AG09319 (cell line): ENCODE measurements around the gene CATSPERZ.

Experiments
- DNase-seq: peaks from one replicate; pipeline ENCODE4 v3.0.0-alpha.2; 2010; ENCODE audit warnings: low read depth; ENCODE audit errors: extremely low read depth
- TF ChIP-seq, protein P1 (sequence below): IDR thresholded peaks from 2 replicates; pipeline ENCODE4 v1.5.1; 2011; ENCODE audit warnings: low read depth, mild to moderate bottlenecking, inconsistent platforms, low read length, moderate library complexity

Gene CATSPERZ

DNA sequence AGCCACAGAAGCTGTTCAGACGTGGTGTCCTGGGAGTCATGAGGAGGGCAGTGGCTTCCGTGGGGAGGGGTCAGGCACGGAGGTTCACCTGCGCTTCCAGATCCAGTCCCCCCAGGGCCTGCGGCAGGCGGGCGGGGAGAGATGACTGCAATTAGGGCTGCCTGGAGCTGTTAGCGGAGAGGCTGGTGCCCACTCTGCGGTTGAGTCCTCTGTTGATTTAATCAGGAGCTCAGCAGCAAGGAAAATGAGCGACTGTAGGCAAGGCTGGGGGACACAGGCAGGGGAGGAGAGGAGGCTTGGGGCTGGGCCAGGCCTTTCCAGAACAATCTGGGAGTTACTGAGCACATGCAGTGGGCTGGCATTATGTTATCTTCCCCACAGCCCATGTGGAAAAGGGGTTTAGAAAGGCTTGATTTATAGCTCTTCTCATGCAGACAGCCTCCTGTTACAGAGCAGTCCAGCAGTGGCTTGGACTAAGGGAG lies 35.7 kb upstream of the CATSPERZ start:
- no peak for DNase-seq
- TF ChIP-seq, protein P1, sequence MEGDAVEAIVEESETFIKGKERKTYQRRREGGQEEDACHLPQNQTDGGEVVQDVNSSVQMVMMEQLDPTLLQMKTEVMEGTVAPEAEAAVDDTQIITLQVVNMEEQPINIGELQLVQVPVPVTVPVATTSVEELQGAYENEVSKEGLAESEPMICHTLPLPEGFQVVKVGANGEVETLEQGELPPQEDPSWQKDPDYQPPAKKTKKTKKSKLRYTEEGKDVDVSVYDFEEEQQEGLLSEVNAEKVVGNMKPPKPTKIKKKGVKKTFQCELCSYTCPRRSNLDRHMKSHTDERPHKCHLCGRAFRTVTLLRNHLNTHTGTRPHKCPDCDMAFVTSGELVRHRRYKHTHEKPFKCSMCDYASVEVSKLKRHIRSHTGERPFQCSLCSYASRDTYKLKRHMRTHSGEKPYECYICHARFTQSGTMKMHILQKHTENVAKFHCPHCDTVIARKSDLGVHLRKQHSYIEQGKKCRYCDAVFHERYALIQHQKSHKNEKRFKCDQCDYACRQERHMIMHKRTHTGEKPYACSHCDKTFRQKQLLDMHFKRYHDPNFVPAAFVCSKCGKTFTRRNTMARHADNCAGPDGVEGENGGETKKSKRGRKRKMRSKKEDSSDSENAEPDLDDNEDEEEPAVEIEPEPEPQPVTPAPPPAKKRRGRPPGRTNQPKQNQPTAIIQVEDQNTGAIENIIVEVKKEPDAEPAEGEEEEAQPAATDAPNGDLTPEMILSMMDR: no peak

DNA sequence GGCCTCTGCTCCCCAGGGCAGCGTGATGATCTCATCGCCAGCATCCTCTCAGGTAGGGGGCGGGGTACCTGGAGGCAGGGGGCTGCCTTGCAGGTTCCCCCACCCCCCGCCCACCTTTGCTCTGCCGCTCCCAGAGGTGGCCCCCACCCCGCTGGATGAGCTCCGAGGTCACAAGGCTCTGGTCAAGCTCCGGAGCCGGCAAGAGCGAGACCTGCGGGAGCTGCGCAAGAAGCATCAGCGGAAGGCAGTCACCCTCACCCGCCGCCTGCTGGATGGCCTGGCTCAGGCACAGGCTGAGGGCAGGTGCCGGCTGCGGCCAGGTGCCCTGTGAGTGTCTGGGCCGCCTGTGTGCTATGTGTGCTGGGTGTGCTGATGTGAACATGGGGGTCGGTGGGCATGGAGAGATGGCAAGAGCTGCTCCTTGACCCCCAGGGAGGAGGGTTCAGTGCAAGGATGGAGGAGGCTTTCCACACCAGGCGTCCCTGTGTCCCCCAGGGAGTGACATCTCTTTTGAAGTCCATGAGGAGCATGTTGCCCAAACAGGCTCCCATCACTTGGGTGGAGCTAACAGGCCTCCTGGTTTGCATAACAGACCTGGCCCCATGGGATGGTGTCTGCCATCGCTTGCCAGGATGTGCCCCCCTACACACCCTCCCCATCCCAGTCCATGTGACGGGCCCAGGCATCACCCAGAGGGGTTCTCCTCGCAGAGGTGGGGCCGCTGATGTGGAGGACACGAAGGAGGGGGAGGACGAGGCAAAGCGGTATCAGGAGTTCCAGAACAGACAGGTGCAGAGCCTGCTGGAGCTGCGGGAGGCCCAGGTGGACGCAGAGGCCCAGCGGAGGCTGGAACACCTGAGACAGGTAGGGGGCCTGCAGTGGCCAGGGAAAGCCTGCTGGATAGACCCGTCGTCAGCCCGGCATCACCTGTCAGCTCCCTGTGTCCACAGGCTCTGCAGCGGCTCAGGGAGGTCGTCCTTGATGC lies 34.7 kb upstream of the CATSPERZ start:
- no peak for DNase-seq

DNA sequence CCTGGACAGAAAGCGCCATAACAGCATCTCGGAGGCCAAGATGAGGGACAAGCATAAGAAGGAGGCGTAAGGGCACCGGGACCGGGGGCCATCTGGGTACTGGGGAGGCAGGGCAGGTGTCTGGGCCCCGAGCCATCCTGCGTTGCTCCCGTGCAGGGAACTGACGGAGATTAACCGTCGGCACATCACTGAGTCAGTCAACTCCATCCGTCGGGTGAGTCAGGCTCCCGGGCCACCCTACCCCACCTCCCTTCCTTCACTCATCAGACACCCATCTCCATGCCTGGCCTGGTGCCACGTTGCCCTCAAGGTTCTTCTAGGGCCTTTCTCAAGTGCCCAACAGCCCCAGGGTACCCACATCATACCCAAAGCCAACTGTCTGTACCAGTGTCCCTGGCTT lies 33.8 kb upstream of the CATSPERZ start:
- TF ChIP-seq, protein P1: no peak
- no peak for DNase-seq

More for the DNA sequence above, 34.7 kb upstream of the CATSPERZ start:
- TF ChIP-seq, protein P1: no peak

DNA sequence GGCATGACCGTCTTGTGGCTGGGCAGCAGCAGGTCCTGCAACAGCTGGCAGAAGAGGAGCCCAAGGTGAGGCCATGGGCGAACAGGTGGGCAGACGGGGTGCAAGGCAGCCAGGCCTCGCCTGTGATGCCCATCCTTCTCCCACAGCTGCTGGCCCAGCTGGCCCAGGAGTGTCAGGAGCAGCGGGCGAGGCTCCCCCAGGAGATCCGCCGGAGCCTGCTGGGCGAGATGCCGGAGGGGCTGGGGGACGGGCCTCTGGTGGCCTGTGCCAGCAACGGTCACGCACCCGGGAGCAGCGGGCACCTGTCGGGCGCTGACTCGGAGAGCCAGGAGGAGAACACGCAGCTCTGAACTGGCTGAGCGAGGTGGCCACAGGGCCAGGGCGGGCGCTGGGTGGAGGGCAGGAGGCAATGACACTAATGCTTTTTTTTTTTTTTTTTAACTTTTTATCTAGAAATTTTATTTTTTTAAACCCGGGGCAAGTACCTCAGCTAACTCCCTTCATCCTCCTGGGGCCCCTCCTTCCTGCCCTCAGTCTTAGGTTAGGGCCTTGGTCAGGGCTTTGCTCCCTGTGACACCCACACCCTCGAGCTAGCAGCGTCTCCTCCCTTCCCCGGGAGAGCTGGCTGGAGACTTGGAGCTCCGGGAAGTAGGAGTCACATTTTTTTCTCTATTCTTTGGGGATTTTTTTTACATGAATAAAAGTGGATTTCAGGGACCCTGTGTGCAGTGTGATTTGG lies 32.8 kb upstream of the CATSPERZ start:
- no peak for DNase-seq
- TF ChIP-seq, protein P1: no peak

DNA sequence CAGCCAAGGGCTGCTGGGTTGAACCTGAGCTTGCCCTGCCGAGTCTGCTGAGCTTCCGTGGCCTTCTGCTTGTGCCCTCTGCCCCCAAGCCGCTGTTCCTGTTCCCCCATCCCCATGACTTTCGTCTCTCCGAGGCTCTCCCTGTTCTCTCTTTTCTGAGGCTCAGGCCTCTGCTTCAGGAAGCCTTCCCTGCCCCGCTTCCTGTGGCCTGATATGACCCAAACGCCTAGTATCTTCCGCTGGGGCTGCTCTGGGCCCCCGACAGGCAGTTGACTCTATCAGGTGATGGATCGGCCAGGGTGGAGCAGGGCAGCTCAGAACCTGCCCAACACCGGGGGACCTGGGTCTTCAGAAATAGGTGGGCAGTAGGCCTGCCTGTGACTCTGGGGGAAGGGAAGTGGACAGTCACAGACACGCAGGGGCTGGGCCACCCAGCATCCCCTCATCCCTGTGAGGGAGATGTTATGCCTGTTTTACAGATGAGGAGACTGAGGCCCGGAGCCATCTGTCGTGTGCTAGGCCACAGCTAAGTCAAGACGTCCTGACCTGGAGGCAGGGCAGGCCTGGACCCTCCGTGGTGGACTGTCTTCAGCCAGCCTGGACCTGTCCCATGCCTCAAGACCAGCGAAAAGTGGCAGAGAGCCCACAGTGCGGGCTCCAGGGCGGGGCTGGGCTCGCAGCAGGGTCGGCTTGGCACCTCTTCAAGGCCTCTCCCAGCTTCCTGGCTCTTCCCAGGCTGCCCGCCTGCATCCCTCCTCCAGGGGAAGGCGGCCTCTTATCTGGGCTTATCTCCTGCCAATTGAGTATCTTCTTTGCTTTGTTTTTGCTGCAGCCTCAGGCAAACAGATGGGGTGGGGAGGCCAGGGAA lies 31.9 kb upstream of the CATSPERZ start:
- no peak for DNase-seq
- TF ChIP-seq, protein P1: no peak

DNA sequence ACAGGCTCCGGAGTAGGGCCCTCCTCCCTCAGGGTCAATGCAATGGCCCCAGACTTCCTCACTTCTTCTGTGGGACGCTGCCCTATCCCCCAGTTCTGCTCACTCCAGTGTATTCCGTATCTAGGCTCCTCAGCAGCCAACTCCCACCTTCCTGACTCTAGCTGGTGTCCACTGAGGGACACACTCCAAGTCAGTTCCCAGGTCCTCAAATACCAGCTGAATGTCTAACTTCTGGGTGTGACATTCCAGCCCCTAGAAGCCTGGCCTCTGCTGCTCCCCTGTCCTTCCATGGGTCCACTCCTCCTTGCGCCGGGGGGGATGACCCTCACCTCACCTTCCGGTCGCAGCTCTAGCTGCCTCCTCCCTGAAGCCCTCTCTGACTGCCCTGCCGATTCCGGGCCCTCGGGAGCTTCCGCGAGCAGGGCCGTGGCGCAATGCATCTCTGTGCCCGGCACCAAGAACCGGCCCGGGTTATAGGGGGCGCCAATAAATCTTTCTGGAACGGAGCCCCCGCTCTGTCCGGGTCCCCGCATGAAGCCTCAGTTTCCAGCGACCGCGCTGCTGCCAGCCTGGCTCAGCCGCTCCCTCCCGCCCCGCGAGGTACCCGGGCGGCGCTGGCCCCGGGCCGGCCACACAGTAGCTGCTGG lies 31.1 kb upstream of the CATSPERZ start:
- no peak for DNase-seq
- TF ChIP-seq, protein P1: no peak
